Thyroid gland (tissue), 4 donors: ENCODE measurements around the gene SORCS2.

ENCODE experiments used
- CTCF ChIP-seq, 6 experiments: fragments of 200-600 bp in 3 of 6; fragments of 450-650 bp in 3 of 6; sonication (generic) in 3 of 6; IDR thresholded peaks; one replicate each; pipeline ENCODE4 v1.5.1; 2016 to 2019; ENCODE audit warnings: antibody characterized with exemption in 6 of 6, mild to moderate bottlenecking in 2 of 6, inconsistent platforms in 1 of 6, moderate library complexity in 1 of 6
- POLR2A ChIP-seq, 2 donors: fragments of 450-650 bp; IDR thresholded peaks; one replicate each; pipeline ENCODE4 v1.6.1; 2017; ENCODE audit warnings: antibody characterized with exemption in 2 of 2, mild to moderate bottlenecking in 2 of 2, moderate library complexity in 1 of 2

GRCh38 chr4:7227008-7227407 lies 34.7 kb downstream of the SORCS2 start:
- TF ChIP-seq CTCF (IDR thresholded peaks at IDR 0.05), result no peak
- TF ChIP-seq POLR2A (IDR thresholded peaks at IDR 0.05), result no peak
